ENCODE measurements around the gene EIF2S2.
"Not testable (repeated sequence)": the region's sequence is repeated elsewhere in the genome, so short reads cannot be mapped to it uniquely, and the experiment has no call there.

Gene EIF2S2, protein sequence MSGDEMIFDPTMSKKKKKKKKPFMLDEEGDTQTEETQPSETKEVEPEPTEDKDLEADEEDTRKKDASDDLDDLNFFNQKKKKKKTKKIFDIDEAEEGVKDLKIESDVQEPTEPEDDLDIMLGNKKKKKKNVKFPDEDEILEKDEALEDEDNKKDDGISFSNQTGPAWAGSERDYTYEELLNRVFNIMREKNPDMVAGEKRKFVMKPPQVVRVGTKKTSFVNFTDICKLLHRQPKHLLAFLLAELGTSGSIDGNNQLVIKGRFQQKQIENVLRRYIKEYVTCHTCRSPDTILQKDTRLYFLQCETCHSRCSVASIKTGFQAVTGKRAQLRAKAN

DNA sequence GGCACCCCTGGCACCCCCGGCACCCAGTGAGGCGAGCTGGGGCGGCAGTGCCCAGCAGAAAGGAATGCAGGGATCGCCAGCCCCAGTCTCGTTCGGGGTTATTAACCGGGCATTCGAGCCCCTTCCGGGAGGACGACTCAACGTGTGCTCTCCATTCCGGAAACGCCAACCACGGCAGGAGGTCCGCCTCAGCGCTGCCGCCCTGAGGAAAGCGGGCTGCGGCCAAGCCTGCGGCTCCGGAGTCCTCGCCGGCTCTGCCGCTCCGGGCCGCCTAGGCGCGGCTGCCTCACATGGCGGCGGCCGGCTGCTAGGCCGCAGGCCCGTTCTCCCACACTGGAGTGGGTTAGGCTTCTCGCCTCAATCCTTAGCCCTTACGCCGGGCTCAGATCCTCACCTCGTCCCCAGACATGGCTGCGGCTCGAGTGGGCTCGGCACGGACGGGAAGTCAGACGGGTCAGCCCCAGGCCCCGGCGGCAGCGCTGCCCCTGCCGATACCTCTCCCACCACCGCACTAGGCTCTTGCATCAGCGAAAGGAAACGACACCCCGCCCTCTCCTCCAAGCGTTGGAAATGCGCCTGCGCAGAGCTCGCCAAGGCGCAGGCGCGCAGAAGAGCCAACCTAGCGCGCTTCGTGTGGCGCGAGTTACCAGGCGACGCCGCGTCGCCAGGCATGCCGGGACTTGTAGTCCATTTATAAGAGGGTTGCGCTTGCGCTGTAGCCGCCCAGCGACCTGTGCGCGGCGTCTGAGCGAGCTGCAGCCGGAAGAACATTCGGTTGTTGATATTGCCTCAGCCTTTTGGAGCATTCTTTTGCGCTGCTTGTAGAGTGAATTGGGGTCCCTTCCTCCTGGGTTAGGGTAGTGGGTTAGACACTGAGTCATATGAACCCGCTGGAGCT, at the start of gene EIF2S2:
Gene EIF2S2 (minus strand): TSS at position 542 of the 898 bp plus-strand sequence. CDS start 133 bp downstream, at position 409.
- FAIRE-seq: peak; percentile 98

DNA sequence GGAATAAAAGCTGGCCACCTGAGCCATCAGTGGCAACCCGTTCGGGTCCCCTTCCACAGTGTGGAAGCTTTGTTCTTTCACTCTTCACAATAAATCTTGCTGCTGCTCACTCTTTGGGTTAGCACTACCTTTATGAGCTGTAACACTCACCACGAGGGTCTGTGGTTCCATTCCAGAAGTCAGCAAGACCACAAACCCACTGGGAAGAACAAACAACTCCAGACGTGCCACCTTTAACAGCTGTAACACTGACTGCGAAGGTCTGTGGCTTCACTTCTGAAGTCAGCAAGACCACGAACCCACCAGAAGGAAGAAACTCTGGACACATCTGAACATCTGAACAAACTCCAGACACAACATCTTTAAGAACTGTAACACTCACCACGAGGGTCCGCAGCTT, 45.7 kb upstream of the EIF2S2 start:
- FAIRE-seq; DNase-seq (ENCODE audit: insufficient read length, low spot score): not testable (repeated sequence)

More for the DNA sequence above, at the start of gene EIF2S2:
- peak; percentile 90 for DNase-seq (ENCODE audit: insufficient read length, low spot score)

DNA sequence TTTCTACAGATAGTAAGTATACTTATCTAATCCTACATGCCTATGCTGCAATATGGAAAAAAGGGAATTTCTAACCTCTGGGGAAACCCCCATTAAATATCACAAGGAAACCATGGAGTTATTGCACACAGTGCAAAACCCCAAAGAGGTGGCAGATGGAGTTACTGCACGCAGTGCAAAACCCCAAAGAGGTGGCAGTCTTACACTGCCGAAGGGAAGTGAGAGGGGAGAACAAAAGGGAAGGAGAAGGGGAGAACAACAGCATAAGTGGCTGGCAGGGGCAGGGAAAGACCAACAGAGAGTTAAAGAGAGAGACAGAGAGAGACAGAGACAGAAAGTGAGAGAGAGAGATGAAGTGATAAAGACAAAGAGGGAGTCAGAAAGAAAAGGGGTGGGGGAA, 43.8 kb upstream of the EIF2S2 start:
- DNase-seq (ENCODE audit: insufficient read length, low spot score): no peak
- no peak for FAIRE-seq

DNA sequence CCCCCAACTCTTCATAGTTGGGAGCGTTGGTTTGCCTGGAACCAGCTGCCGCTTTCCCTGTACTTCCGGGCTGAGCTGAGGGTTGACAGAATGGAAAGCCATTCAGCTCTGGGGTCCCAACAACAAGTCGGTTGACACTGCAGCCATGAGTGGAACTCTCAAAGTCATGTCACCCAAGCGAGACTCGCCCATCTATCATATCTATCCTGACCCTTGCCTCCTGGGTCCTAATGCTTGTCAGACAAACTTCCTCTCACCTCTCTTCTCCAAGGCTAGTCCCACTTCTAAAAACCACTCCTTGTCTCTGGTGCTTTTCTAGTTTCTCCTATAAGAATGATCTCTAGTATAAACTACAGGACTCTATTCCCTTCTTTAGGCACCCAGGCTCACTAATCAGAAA, 41.1 kb upstream of the EIF2S2 start:
- FAIRE-seq; DNase-seq (ENCODE audit: insufficient read length, low spot score): not testable (repeated sequence)

DNA sequence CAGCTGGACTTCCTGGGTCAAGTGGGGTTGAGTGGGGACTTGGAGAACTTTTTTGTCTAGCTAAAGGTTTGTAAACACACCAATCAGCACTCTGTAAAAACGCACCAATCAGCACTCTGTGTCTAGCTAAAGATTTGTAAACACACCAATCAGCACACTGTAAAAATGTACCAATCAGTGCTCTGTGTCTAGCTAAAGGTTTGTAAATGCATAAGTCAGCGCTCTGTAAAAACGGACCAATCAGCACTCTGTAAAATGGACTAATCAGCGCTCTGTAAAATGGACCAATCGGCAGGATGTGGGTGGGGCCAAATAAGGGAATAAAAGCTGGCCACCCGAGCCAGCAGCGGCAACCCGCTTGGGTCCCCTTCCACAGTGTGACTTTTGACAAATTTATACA, 40.0 kb upstream of the EIF2S2 start:
- not testable (repeated sequence) for FAIRE-seq

DNA sequence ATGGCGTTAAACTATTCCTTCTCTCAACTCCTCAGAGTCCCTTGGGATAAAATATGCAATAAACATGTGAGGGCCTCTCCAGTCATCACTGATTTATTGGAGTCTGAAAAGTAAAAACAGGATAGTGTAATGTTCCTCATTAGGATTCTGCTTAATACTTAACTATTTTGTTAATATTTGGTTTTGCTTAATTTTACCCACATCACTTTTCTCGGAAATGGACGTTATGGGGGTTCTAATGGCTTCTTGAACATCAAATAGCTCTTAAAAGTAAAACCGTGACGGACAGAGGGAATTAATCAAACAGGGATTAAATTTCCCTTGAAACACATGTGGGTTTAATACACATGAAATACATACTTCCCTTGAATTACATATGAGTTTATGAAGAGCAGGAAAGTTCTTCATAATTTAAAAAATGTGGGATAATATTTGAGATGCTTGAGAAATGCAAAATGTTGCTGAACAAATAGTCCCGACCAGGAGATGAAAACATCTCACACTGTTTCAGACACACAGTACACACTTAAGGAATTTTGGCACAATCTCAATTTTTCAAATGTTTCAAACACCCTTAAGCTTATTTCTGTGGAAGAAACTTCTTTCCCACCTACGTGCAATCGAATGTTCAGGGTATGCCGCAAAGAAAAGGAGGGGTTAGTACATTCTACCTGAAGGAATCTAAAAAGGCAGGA, 38.4 kb upstream of the EIF2S2 start:
- DNase-seq (ENCODE audit: insufficient read length, low spot score): no peak
- FAIRE-seq: no peak

More for the DNA sequence above, 40.0 kb upstream of the EIF2S2 start:
- DNase-seq (ENCODE audit: insufficient read length, low spot score): not testable (repeated sequence)

DNA sequence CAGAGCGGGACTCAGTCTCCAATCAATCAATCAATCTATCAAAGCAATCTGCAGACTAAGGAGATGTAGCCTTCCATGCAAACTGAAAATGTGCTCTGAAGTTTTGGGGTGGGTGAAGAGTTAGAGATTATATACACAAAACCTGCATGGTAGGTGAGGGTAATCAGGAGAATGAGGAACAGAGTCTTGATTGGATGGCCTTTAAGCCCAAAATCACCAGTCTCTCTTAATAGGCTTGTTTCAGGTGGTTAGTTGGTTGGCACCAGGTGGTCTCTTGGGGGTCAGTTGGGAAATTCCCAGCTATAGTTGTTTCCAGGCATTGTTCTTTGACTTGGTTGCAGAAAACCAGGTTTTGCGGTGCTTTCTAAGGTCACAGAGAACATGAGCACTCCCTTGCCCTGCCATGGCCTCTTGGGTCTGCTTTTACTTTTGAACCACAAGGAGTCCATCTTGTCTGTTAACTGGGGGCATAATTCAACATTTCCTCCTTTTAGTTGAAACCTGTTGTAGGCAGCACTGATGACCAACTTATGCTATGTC, 33.3 kb upstream of the EIF2S2 start:
- no peak for FAIRE-seq

DNA sequence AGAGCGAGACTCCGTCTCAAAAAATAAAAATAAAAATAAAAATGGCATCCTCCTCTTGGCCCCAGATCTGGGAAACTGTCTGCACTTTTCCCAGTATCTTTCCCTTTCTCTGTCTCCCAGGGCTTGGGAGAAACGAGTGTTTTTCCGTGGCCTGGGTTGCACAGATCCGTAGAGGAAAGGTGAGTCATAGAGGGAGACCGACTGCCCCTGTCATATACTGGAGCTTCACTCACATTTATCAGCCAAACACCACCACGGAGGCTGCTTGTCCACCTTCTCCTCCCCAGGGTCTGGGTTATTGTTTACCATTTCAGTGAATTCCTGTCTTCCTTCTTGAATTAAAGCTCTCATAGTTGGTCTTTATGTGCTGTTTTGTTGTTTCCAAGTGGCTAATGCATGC, 31.9 kb upstream of the EIF2S2 start:
- DNase-seq (ENCODE audit: insufficient read length, low spot score) (no peak), FAIRE-seq (no peak)

More for the DNA sequence above, 33.3 kb upstream of the EIF2S2 start:
- no peak for DNase-seq (ENCODE audit: insufficient read length, low spot score)

DNA sequence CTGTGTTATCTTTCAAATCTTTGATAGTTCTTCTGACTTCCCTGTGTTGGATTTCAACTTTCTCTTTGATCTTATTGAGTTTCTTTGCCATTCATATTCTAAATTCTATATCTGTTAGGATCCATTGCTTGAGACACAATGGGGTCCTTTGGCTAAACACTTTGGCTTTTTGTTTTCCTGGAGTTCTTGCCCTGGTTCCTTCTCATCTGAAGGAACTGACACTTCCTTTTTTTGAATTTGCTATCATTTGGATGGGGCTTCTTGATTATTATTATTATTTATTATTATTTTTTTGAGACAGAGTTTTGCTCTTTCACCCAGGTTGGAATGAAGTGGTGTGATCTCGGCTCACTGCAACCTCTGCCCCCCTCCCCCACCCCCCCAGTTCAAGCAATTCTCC, 30.1 kb upstream of the EIF2S2 start:
- FAIRE-seq (no peak), DNase-seq (ENCODE audit: insufficient read length, low spot score) (no peak)

DNA sequence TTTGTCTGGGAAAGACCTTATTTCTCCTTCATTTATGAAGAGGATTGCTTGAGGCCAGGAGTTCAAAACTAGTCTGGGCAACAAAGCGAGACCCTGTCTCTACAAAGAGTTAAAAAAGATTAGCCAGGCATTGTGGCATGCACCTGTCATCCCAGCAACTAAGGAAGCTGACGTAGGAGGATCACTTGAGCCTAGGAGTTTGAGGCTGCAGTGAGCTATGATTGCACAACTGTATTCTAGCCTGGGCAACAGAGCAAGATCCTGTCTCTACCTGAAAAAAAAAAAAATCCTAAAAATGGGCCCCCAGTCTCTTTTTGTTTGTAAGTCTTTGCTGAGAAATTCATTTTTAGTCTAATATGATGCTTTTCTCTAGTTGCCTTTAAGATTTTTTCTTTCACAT, 29.2 kb upstream of the EIF2S2 start:
- no peak for DNase-seq (ENCODE audit: insufficient read length, low spot score)
- FAIRE-seq: no peak

DNA sequence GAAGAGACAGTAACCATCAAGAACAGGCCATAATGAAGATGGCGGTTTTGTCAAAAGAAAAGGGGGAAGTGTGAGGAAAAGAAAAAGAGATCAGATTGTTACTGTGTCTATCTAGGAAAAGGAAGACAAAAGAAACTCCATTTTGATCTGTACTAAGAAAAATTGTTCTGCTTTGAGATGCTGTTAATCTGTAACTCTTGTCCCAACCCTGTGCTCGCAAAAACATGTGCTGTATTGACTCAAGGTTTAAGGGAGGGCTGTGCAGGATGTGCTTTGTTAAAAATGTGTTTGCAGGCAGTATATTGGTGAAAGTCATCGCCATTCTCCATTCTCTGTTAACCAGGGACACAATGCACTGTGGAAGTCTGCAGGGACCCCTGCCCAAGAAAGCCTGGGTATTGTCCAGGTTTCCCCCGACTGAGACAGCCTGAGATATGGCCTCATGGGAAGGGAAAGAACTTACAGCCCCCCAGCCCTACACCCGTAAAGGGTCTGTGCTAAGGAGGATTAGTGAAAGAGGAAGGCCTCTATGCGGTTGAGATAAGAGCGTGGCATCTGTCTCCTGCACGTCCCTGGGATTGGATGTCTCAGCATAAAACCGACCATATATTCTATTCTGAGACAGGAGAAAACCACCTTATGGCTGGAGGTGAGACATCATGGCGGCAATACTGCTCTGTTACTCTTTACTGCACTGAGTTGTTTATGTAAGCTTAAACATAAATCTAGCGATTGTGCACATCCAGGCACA, 23.7 kb upstream of the EIF2S2 start:
- FAIRE-seq; DNase-seq (ENCODE audit: insufficient read length, low spot score): not testable (repeated sequence)

DNA sequence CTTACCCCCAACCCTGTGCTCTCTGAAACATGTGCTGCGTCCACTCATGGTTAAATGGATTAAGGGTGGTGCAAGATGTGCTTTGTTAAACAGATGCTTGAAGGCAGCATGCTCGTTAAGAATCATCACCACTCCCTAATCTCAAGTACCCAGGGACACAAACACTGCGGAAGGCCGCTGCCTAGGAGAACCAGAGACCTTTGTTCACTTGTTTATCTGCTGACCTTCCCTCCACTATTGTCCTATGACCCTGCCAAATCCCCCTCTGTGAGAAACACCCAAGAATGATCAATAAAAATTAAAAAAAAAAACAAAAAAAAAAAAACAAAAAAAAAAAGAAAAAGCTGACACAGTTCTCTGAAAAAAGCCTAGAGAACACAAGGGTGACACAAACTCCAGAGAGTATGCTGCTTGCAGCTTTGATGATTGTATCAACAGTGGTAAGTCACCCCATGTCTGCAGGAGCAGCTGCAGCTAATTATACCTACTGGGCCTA, 21.4 kb upstream of the EIF2S2 start:
- not testable (repeated sequence) for DNase-seq (ENCODE audit: insufficient read length, low spot score); FAIRE-seq

DNA sequence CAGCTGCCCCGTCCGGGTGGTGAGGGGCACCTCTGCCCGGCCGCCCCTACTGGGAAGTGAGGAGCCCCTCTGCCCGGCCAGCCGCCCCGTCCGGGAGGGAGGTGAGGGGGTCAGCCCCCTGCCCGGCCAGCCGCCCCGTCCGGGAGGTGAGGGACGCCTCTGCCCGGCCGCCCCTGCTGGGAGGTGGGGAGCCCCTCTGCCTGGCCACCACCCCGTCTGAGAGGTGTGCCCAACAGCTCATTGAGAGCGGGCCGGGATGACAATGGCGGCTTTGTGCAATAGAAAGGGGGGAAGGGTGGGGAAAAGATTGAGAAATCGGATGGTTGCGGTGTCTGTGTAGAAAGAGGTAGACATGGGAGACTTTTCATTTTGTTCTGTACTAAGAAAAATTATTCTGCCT, 20.9 kb upstream of the EIF2S2 start:
- DNase-seq (ENCODE audit: insufficient read length, low spot score); FAIRE-seq: not testable (repeated sequence)

DNA sequence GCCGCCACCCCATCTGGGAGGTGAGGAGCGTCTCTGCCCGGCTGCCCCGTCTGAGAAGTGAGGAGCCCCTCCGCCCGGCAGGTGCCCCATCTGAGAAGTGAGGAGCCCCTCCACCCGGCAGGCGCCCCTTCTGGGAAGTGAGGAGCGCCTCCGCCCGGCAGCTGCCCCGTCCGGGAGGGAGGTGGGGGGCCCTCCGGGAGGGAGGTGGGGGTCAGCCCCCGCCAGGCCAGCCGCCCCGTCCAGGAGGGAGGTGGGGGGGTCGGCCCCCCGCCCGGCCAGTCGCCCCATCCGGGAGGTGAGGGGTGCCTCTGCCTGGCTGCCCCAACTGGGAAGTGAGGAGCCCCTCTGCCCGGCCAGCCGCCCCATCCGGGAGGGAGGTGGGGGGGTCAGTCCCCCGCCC, 20.4 kb upstream of the EIF2S2 start:
- not testable (repeated sequence) for FAIRE-seq; DNase-seq (ENCODE audit: insufficient read length, low spot score)

DNA sequence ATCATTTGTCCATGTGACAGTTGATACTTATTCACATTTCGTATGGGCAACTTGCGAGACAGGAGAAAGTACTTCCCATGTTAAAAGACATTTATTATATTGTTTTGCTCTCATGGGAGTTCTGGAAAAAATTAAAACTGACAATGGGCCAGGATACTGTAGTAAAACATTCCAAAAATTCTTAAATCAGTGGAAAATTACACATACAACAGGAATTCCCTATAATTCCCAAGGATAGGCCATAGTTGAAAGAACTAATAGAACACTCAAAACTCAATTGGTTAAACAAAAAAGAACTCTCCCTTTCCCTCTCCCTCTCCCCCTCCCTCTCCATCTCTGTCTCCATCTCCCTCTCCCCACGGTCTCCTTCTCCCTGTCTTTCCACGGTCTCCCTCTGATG, 19.4 kb upstream of the EIF2S2 start:
- DNase-seq (ENCODE audit: insufficient read length, low spot score): no peak
- FAIRE-seq: no peak

DNA sequence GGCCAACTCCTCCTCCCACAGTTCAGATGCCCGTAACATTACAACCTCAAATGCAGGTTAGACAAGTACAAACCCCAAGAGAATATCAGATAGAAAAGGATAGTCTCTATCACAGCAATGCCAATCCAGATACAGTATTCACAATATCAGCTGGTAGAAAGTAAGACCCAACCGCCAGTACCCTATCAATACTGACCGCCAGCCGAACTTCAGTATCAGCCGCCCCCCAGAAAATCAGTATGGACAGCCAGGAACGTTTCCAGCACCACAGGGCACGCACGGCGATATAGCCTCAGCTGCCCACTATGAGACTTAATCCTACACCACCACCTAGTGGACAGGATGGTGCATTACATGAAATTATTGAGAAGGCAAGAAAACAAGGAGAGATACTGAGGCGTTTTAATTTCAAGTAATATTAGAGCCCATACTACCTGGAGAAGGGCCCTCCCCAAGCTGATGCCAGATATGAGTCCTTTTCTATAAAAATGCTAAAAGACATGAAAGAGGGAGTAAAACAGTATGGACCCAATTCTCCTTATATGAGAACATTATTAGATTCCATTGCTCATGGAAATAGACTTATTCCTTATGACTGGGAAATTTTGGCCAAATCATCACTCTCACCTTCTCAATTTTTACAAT, 17.6 kb upstream of the EIF2S2 start:
- DNase-seq (ENCODE audit: insufficient read length, low spot score): peak; percentile 78
- peak; percentile 84 for FAIRE-seq

DNA sequence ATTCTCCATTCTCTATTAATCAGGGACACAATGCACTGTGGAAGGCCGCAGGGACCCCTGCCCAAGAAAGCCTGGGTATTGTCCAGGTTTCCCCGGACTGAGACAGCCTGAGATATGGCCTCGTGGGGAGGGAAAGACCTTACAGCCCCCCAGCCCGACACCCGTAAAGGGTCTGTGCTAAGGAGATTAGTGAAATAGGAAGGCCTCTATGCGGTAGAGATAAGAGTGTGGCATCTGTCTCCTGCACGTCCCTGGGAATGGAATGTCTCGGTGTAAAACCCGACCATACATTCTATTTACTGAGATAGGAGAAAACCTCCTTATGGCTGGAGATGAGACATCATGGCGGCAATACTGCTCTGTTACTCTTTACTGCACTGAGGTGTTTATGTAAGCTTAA, 15.7 kb upstream of the EIF2S2 start:
- DNase-seq (ENCODE audit: insufficient read length, low spot score): no peak
- no peak for FAIRE-seq

DNA sequence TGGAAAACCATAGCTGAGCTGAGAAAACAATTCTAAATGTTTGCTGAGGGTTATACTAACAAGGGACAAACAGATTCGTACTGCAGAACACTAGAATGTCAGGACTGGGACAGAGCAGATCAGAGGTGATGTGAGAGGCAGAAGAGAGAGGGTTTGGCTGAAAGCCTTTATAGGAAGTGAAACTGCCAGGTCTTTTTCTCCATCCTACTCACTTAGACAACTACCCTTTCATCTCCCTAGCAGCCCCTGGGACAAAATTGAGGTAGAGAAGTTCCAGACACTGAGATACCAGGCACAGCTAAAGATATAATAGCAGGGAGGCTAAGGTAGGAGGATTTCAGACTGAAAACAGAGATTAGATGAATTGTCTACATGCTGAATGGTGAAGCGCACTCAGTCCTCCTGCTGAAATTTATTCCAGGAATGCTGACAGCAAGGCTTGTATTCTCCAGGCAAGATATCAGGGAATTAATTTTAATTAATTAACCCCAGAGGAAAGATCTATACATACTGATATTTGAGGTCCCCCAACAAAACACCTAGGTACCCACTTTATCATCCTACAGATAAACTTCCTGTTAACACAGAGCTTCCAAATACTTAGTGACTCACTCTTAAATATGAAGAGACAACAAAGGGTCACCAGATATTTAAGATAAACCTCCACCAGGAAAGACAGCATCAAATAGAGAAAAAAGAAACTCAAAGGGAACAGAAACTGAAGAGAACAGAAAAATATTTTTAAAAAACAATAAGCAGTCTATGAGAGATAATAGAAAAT, 12.6 kb upstream of the EIF2S2 start:
- FAIRE-seq (peak; percentile 72), DNase-seq (ENCODE audit: insufficient read length, low spot score) (peak; percentile 56)

Data from GM19239 (cell line).